HUES48 (cell line): ENCODE results near the gene PTGR2.
"Not testable (repeated sequence)": the region's sequence is repeated elsewhere in the genome, so short reads cannot be mapped to it uniquely, and the experiment has no call there.

Source experiments
- H3K27ac ChIP-seq: one replicate; pipeline ENCODE4 v1.7.0; 2013; ENCODE audit warnings: low read depth, low read length, inconsistent platforms
- H3K27me3 ChIP-seq: 2 replicates; pipeline ENCODE4 v1.6.1; 2013; ENCODE audit warnings: mild to moderate bottlenecking, low read length; ENCODE audit not compliant: control insufficient read depth, insufficient read depth
- H3K36me3 ChIP-seq: 2 replicates; pipeline ENCODE4 v1.6.1; 2013; ENCODE audit warnings: low read length; ENCODE audit not compliant: control insufficient read depth, insufficient read depth
- H3K4me1 ChIP-seq: 2 replicates; pipeline ENCODE4 v1.6.1; 2013; ENCODE audit warnings: mild to moderate bottlenecking, low read length; ENCODE audit not compliant: control insufficient read depth, insufficient read depth
- H3K4me3 ChIP-seq: 2 replicates; pipeline ENCODE4 v1.5.1; 2013; ENCODE audit warnings: mild to moderate bottlenecking, low read depth, low read length
- H3K9ac ChIP-seq: 2 replicates; pipeline ENCODE4 v1.6.1; 2013; ENCODE audit warnings: mild to moderate bottlenecking, low read depth, low read length, moderate library complexity
- H3K9me3 ChIP-seq: 2 replicates; pipeline ENCODE4 v1.6.1; 2013; ENCODE audit warnings: low read length; ENCODE audit not compliant: control insufficient read depth, insufficient read depth

The PTGR2 gene

DNA sequence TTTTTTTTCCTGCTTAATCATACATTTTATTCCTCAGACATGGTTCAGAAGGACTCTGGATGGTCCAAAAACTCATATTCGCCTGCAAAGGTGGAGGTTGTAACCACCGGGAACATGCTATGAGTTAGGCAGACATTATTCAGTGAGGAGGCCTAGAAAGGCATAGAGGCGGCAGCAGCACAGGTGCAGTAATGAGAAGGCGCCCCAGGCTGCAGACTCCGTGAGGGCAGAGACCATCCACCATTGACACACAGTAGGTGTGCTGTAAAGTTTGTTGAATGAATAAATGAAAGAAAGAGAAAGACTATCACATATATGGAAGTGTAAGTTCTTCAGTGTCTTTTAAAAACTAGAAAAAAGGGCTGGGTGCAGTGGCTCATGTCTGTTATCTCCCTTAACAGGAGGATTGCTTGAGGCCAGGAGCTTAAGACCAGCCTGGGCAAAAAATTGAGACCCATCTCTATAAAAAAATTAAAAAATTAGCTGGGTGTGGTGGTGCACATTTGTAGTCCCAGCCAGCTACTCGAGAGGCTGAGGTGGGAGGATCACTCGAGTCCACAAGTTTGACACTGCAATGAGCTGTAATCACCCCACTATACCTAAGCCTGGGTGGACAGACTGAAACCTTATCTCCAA, 34.5 kb upstream of the PTGR2 start:
- Histone ChIP-seq H3K9ac (no peak overlapping the region), H3K27me3 (no peaks in the 10 kb centered on the region), H3K9me3 (no peaks in the 10 kb centered on the region), H3K4me1 (no peaks in the 10 kb centered on the region), H3K27ac (no peak overlapping the region), H3K4me3 (no peak overlapping the region), H3K36me3 (no peaks in the 10 kb centered on the region)

DNA sequence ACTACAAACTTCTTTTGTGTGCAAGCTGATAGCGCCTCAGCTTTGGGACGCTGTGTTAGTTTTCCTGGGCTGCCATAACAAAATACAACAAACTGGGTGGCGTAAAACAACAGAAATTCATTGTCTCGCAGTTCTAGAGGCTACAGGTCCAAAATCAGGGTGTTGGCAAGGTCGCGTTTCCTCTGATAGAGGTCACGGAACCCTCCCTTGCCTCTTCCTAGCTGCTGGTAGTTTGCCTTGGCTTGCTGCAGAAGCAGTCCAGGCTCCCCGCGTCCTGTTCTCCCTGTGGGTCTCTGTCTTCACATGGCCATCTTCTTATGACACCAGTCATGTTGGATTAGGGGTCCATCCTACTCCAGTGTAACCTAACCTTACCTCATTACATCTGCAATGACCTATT, 32.8 kb upstream of the PTGR2 start:
- Histone ChIP-seq H3K4me3 (no peak overlapping the region), H3K36me3 (no peaks in the 10 kb centered on the region), H3K4me1 (no peaks in the 10 kb centered on the region), H3K27ac (no peak overlapping the region), H3K27me3 (no peaks in the 10 kb centered on the region), H3K9ac (no peak overlapping the region), H3K9me3 (no peaks in the 10 kb centered on the region)

DNA sequence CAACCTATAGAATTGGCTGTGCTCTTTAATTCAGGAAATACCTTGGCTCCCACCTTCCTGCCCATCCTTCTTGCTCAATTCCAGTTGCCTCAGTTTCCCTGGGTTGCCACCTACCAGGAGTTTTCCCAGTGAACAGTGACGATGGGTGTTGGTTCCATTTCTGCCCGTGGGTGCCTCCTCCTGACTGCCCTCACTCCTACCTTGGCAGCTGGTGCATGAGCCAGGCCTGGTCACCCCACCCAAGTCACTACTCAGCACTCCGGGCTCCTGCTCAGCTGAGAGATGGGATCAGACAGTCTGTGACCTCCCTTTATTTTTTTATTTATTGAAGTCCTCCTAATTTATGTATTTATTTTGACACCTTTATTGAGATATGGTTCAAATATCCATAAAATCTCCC, 31.0 kb upstream of the PTGR2 start:
- Histone ChIP-seq H3K9me3 (no peaks in the 10 kb centered on the region), H3K27me3 (no peaks in the 10 kb centered on the region)

DNA sequence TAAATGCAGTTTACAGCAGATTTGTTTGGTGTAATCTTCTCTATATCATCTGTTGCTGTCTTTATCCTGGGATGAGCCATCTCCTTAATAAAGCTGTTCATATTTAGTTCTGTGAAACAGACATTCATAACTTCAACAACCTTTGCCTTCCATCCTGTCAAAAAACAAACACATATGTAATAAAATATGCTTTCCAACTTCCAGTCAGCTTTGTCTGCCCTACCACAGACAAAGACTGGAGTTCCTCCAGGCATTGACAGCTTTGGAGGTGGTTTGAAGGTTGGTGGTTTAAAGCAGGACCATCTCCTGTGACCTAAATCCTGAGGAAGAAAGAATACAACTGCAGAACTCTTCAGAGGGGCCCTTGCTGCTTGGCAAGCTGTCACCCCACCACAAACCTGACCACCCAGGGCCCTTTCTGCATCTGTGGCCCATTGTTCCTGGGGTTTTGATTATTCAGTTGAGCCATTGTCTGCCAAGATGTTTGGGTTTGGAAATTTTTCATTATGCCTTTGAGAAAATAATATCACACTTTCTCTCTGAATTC, 28.2 kb upstream of the PTGR2 start:
- no peak overlapping the region for H3K27ac ChIP-seq
- H3K9me3 ChIP-seq: no peaks in the 10 kb centered on the region
- H3K4me3 ChIP-seq: no peak overlapping the region
- H3K4me1 ChIP-seq: no peaks in the 10 kb centered on the region
- H3K36me3 ChIP-seq: no peaks in the 10 kb centered on the region
- H3K9ac ChIP-seq: no peak overlapping the region
- H3K27me3 ChIP-seq: no peaks in the 10 kb centered on the region

More for the DNA sequence above, 31.0 kb upstream of the PTGR2 start:
- Histone ChIP-seq H3K4me1 (no peaks in the 10 kb centered on the region), H3K36me3 (no peaks in the 10 kb centered on the region), H3K4me3 (no peak overlapping the region), H3K27ac (no peak overlapping the region), H3K9ac (no peak overlapping the region)

DNA sequence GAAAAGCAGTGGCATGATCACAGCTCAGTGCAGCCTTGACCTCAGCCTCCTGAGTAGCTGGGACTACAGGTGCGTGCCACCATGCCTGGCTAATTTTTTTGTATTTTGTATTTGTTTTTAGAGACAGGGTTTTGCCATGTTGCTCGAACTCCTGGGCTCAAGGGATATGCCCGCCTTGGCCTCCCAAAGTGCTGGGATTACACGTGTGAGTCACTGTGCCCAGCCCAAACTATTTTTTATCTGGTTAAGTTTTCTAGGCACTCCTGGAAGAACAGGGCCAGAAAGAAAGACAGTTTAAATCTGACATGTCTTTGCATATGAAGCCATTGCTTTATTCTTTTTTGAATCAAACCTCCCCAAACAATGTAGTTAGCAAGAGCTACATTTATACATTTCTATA, 27.5 kb upstream of the PTGR2 start:
- Histone ChIP-seq H3K36me3 (no peaks in the 10 kb centered on the region), H3K27me3 (no peaks in the 10 kb centered on the region), H3K27ac (no peak overlapping the region)

DNA sequence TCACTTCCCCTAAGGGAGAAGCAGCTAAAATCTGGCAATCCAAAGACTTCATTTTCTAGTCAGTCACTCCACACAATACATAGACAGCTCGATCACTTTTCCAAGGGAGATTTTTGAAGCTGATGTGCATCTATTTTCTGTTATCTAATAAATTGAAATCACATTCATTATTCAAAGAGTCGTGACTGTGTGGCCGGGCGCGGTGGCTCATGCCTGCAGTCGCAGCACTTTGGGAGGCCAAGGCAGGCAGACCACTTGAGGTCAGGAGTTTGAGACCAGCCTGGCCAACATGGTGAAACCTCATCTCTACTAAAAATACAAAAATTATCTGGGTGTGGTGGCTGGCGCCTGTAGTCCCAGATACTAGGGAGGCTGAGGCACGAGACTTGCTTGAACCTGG, 27.1 kb upstream of the PTGR2 start:
- no peak overlapping the region for H3K4me3 ChIP-seq
- no peak overlapping the region for H3K27ac ChIP-seq
- no peaks in the 10 kb centered on the region for H3K27me3 ChIP-seq
- no peak overlapping the region for H3K9ac ChIP-seq
- H3K36me3 ChIP-seq: no peaks in the 10 kb centered on the region
- no peaks in the 10 kb centered on the region for H3K9me3 ChIP-seq
- no peaks in the 10 kb centered on the region for H3K4me1 ChIP-seq

More for the DNA sequence above, 27.5 kb upstream of the PTGR2 start:
- Histone ChIP-seq H3K4me1 (no peaks in the 10 kb centered on the region), H3K4me3 (no peak overlapping the region), H3K9me3 (no peaks in the 10 kb centered on the region), H3K9ac (no peak overlapping the region)

DNA sequence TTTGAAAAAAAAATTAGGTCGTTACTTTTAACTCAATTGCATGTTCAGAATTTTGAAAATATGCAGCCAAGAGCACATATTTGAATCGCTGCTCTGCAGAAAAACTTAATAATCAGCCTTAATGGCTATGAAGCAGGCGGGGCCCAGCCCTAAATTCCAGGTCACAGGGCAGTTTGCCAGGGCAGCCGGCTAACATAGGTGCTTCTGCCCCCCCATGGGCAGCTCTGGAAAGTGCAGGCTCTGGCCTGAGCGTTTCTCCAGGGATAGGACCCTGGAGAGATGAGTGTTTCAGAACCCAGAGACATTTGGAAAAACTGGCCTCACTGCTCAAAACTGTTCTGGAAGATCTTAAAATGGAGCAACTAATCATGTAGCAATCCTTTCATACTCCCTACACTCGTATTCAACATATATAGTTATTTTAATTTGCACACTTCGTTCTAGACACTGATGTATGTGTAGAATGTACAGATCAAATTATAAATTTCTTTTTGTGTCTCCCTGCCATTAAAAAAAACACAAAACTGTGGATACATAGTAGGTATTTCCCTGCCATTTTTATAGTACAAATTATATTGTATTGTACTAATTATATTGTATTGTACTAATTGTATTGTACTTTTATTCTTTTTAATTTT, 26.0 kb upstream of the PTGR2 start:
- H3K4me1 ChIP-seq: no peaks in the 10 kb centered on the region
- H3K27ac ChIP-seq: no peak overlapping the region
- no peaks in the 10 kb centered on the region for H3K27me3 ChIP-seq
- H3K9me3 ChIP-seq: no peaks in the 10 kb centered on the region
- no peak overlapping the region for H3K4me3 ChIP-seq
- H3K36me3 ChIP-seq: no peaks in the 10 kb centered on the region
- no peak overlapping the region for H3K9ac ChIP-seq

DNA sequence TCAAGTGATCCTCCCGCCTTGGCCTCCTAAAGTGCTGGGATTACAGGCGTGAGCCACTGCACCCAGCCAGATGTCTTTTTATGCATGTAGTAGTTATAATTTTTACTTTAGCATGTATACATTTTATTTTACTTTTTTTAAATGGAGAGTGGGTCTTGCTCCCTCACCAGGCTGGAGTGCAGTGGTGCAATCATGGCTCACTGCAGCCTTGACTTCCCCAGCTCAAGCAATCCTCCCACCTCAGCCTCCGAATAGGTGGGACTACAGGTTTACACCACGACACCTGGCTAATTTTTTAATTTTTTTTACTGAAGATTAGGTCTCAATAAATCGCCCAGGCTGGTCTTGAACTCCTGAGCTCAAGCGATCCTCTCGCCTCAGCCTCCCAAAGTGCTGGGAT, 24.4 kb upstream of the PTGR2 start:
- H3K4me1 ChIP-seq, H3K36me3 ChIP-seq, H3K9me3 ChIP-seq, H3K4me3 ChIP-seq, H3K9ac ChIP-seq, H3K27me3 ChIP-seq, H3K27ac ChIP-seq: not testable (repeated sequence)

DNA sequence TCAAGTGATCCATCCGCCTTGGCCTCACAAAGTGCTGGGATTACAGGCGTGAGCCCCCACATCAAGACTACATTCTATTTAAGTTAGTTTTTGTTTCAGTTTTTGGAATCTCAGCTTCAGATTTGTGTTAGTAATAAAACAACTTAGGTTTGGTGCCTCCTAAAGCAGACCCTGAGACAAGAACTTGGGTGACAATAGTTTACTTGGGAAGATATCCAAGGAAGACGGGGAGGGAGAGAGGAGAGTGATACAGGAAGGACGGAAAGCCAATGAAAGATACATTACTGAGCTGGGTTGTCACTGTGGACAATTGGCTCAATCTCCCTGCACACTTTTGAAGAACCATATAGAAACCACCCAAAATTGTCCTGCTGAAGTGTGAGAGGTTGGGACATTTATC, 22.6 kb upstream of the PTGR2 start:
- no peaks in the 10 kb centered on the region for H3K9me3 ChIP-seq
- H3K9ac ChIP-seq: no peak overlapping the region
- H3K27me3 ChIP-seq: no peaks in the 10 kb centered on the region
- H3K4me3 ChIP-seq: no peak overlapping the region
- H3K36me3 ChIP-seq: no peaks in the 10 kb centered on the region
- H3K27ac ChIP-seq: no peak overlapping the region
- peaks cover 9% of the 10 kb centered on the region for H3K4me1 ChIP-seq

DNA sequence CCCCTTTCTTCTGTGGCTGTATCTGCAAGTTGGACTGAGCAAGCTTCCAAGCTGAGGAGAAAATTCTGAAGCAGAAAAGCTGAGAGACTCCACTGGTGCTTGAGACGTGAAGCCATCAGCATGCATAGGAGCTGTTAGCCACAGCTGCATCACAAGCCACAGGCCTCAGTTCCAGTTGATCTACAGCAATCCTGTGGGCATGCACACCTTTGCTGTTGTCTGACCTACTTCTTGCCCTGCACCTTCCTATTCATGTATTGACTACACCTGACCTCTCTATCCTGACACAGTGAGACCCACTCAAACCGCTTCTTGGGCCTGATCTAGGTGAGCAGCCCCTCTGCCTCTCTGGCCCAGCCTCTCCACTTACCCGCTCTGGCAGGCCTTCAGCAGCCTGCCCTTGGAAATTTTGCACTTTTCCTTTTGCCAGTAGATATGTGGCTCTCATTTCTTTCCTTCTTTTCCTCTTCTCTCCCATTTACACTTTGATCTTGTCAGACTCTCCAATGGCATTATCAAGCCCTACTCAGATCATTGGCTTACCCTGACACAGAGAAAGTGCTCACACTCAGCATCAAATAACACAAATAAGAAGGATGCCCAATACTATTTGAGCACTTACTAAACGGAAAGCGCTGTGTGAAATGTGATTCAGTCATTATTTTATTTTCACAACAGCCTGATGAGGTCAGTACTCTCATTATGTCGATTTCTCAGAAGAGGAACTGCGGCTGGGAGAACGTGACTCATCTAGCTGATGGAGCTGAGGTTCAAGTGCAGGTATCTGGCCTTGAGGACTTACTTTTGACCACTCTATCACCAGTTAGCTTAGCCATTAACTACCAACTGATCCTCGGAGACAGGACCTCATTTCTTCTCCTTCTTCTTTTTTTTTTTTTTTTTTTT, 21.9 kb upstream of the PTGR2 start:
- Histone ChIP-seq H3K4me3 (no peak overlapping the region), H3K27ac (no peak overlapping the region), H3K9me3 (no peaks in the 10 kb centered on the region), H3K27me3 (no peaks in the 10 kb centered on the region), H3K4me1 (peaks cover 13% of the 10 kb centered on the region), H3K36me3 (no peaks in the 10 kb centered on the region), H3K9ac (no peak overlapping the region)

DNA sequence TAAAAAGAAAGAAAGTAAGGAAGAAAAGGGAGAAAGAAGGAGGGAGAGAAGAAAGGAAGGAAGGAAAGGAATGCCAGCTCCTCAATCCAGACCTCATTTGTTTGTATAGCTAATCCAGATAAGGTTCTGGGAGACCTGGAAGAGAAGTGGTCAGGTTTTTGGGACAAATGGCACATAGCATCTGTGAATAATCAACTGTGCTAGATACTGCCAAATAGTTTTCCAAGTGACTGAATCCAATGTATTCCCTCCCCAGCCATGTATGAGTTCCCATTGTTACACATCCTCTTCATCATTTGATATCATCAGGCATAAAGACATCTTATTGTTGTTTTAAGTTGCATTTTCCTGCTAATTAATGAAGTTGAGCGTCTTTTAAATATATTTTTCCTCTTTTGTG, 18.6 kb upstream of the PTGR2 start:
- no peak overlapping the region for H3K9ac ChIP-seq

More for the DNA sequence above, 18.6 kb upstream of the PTGR2 start:
- no peaks in the 10 kb centered on the region for H3K9me3 ChIP-seq
- H3K27me3 ChIP-seq: no peaks in the 10 kb centered on the region
- no peaks in the 10 kb centered on the region for H3K36me3 ChIP-seq
- no peak overlapping the region for H3K27ac ChIP-seq
- no peak overlapping the region for H3K4me3 ChIP-seq
- peaks cover 19% of the 10 kb centered on the region for H3K4me1 ChIP-seq
